HG02763 (cell line): ENCODE results near the gene IRAK3.
A peak's percentile ranks its signal among the peaks of the same experiment; 100 is the strongest.

ENCODE experiments used
- ATAC-seq: cut with Tn5 transposase; IDR thresholded peaks from one replicate; pipeline ENCODE4 v1.9.1; 2021; ENCODE audit warnings: mild to moderate bottlenecking, moderate library complexity; ENCODE audit not compliant: unreplicated experiment

Gene IRAK3

GRCh38 chr12:66252771-66253170 is 63.8 kb downstream of the IRAK3 start:
- ATAC-seq, result no peak

- ATAC-seq, result no peak
Observed at GRCh38 chr12:66255737-66256136, 66.7 kb downstream of the IRAK3 start.

GRCh38 chr12:66258011-66258410 is 69.0 kb downstream of the IRAK3 start:
- ATAC-seq, result no peak

GRCh38 chr12:66262737-66263136 is 73.7 kb downstream of the IRAK3 start:
- ATAC-seq, result no peak

- ATAC-seq, result no peak
Observed at GRCh38 chr12:66268562-66268961, 79.5 kb downstream of the IRAK3 start.

GRCh38 chr12:66269142-66269541 is 80.1 kb downstream of the IRAK3 start:
- no peak for ATAC-seq

- peak; percentile 51 for ATAC-seq
Observed at GRCh38 chr12:66269757-66270383, 80.9 kb downstream of the IRAK3 start.

GRCh38 chr12:66270613-66271012 is 81.6 kb downstream of the IRAK3 start:
- no peak for ATAC-seq

- ATAC-seq, result no peak
Observed at GRCh38 chr12:66272650-66273049, 83.6 kb downstream of the IRAK3 start.

GRCh38 chr12:66273147-66273546 is 84.1 kb downstream of the IRAK3 start:
- ATAC-seq, result no peak

- ATAC-seq, result no peak
Observed at GRCh38 chr12:66275040-66275439, 86.0 kb downstream of the IRAK3 start.

- no peak for ATAC-seq
Observed at GRCh38 chr12:66279123-66279712, 90.2 kb downstream of the IRAK3 start.

- ATAC-seq, result no peak
Observed at GRCh38 chr12:66280561-66280960, 91.5 kb downstream of the IRAK3 start.

GRCh38 chr12:66282244-66282643 is 93.2 kb downstream of the IRAK3 start:
- ATAC-seq, result no peak

- no peak for ATAC-seq
Observed at GRCh38 chr12:66287275-66287674, 98.3 kb downstream of the IRAK3 start.

- ATAC-seq, result no peak
Observed at GRCh38 chr12:66288121-66288520, 99.1 kb downstream of the IRAK3 start.

- ATAC-seq, result no peak
Observed at GRCh38 chr12:66289485-66289884, 100.5 kb downstream of the IRAK3 start.

- no peak for ATAC-seq
Observed at GRCh38 chr12:66290716-66291200, 101.7 kb downstream of the IRAK3 start.

- ATAC-seq, result no peak
Observed at GRCh38 chr12:66296176-66296683, 107.2 kb downstream of the IRAK3 start.

GRCh38 chr12:66297080-66297479 is 108.1 kb downstream of the IRAK3 start:
- ATAC-seq, result no peak

GRCh38 chr12:66297923-66298322 is 108.9 kb downstream of the IRAK3 start:
- no peak for ATAC-seq
